ENCODE data around the gene LIMA1.

The LIMA1 gene

GRCh38 chr12:50240792-50241114 lies 42.6 kb downstream of the LIMA1 start:
- Histone ChIP-seq H3K4me3 (ENCODE audit: low read depth, low read length) (no peak overlapping the region), H3K27ac (no peak overlapping the region), H3K27me3 (ENCODE audit: insufficient read depth, low read depth, severe bottlenecking) (no peaks in the 10 kb centered on the region), H3K36me3 (peaks cover 45% of the 10 kb centered on the region), H3K9me3 (ENCODE audit: severe bottlenecking) (no peaks in the 10 kb centered on the region)
- no peak for TF ChIP-seq CTCF (IDR thresholded peaks at IDR 0.05; ENCODE audit: low read depth, low read length)
- no peak for DNase-seq

GRCh38 chr12:50240096-50240791 lies 43.1 kb downstream of the LIMA1 start:
- no peak overlapping the region for H3K27ac ChIP-seq
- no peaks in the 10 kb centered on the region for H3K9me3 ChIP-seq (ENCODE audit: severe bottlenecking)
- DNase-seq, result no peak
- no peak for TF ChIP-seq CTCF (IDR thresholded peaks at IDR 0.05; ENCODE audit: low read depth, low read length)
- no peaks in the 10 kb centered on the region for H3K27me3 ChIP-seq (ENCODE audit: insufficient read depth, low read depth, severe bottlenecking)
- peaks cover 46% of the 10 kb centered on the region for H3K36me3 ChIP-seq
- H3K4me3 ChIP-seq (ENCODE audit: low read depth, low read length), result no peak overlapping the region

- Histone ChIP-seq H3K9me3 (ENCODE audit: severe bottlenecking) (no peaks in the 10 kb centered on the region), H3K36me3 (peaks cover 39% of the 10 kb centered on the region), H3K4me3 (ENCODE audit: low read depth, low read length) (no peak overlapping the region), H3K27me3 (ENCODE audit: insufficient read depth, low read depth, severe bottlenecking) (no peaks in the 10 kb centered on the region), H3K27ac (no peak overlapping the region)
- no peak for DNase-seq
- no peak for TF ChIP-seq CTCF (IDR thresholded peaks at IDR 0.05; ENCODE audit: low read depth, low read length)
Measured at GRCh38 chr12:50239355-50239891, 43.9 kb downstream of the LIMA1 start.

- no peak overlapping the region for H3K4me3 ChIP-seq (ENCODE audit: low read depth, low read length)
- no peaks in the 10 kb centered on the region for H3K27me3 ChIP-seq (ENCODE audit: insufficient read depth, low read depth, severe bottlenecking)
- no peak for TF ChIP-seq CTCF (IDR thresholded peaks at IDR 0.05; ENCODE audit: low read depth, low read length)
- no peaks in the 10 kb centered on the region for H3K9me3 ChIP-seq (ENCODE audit: severe bottlenecking)
- H3K27ac ChIP-seq, result no peak overlapping the region
- H3K36me3 ChIP-seq, result peaks cover 27% of the 10 kb centered on the region
- no peak for DNase-seq
Measured at GRCh38 chr12:50234347-50234746, 49.0 kb downstream of the LIMA1 start.

GRCh38 chr12:50232771-50233209 lies 50.5 kb downstream of the LIMA1 start:
- peak; percentile 40 for DNase-seq
- H3K4me3 ChIP-seq (ENCODE audit: low read depth, low read length), result no peak overlapping the region
- TF ChIP-seq CTCF (IDR thresholded peaks at IDR 0.05; ENCODE audit: low read depth, low read length), result no peak
- H3K36me3 ChIP-seq, result peaks cover 23% of the 10 kb centered on the region
- no peaks in the 10 kb centered on the region for H3K9me3 ChIP-seq (ENCODE audit: severe bottlenecking)
- H3K27me3 ChIP-seq (ENCODE audit: insufficient read depth, low read depth, severe bottlenecking), result no peaks in the 10 kb centered on the region
- H3K27ac ChIP-seq, result peak overlapping the region; percentile 68

- DNase-seq, result no peak
- peaks cover 22% of the 10 kb centered on the region for H3K36me3 ChIP-seq
- H3K4me3 ChIP-seq (ENCODE audit: low read depth, low read length), result no peak overlapping the region
- H3K9me3 ChIP-seq (ENCODE audit: severe bottlenecking), result no peaks in the 10 kb centered on the region
- TF ChIP-seq CTCF (IDR thresholded peaks at IDR 0.05; ENCODE audit: low read depth, low read length), result no peak
- no peaks in the 10 kb centered on the region for H3K27me3 ChIP-seq (ENCODE audit: insufficient read depth, low read depth, severe bottlenecking)
- H3K27ac ChIP-seq, result peak overlapping the region; percentile 68
Measured at GRCh38 chr12:50232206-50232605, 51.1 kb downstream of the LIMA1 start.

All from WERI-Rb-1 (cell line).